HG02870 (cell line): ENCODE measurements around the gene KCNH2.

ENCODE experiments used
- ATAC-seq: cut with Tn5 transposase; IDR thresholded peaks from one replicate; pipeline ENCODE4 v1.9.1; 2021; ENCODE audit warnings: mild to moderate bottlenecking, moderate library complexity; ENCODE audit not compliant: unreplicated experiment

KCNH2 gene

DNA sequence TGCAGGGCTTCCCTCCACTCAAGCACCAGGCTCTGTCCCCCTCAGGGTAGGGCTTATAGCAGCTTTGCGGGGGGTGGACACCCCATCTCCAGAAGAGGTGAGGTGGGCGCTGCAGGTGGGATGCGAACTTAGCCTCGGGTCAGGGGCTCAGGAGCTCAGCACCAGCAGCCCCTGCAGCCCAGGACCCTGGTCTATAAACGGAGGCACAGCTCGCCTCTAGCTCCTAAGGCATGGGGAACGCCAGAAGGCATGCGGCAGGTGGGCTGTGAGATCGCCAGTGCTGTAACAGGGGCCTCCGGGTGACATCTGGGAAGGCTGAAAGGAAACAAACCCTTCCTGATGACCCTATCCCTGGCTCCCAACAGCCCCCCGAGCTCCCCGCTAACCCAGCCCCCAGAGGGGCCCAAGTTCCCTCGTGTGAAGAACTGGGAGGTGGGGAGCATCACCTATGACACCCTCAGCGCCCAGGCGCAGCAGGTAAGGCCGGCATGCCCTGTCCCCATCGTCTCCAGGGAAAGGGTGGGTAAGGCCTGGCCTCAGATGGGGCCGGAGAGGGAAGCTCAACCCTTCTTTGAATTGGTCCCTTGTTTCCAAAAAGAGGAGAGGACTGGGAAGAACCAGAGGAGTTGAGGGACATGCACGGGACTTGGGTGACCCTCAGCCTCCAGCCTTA, 16.9 kb upstream of the KCNH2 start:
- ATAC-seq: no peak

DNA sequence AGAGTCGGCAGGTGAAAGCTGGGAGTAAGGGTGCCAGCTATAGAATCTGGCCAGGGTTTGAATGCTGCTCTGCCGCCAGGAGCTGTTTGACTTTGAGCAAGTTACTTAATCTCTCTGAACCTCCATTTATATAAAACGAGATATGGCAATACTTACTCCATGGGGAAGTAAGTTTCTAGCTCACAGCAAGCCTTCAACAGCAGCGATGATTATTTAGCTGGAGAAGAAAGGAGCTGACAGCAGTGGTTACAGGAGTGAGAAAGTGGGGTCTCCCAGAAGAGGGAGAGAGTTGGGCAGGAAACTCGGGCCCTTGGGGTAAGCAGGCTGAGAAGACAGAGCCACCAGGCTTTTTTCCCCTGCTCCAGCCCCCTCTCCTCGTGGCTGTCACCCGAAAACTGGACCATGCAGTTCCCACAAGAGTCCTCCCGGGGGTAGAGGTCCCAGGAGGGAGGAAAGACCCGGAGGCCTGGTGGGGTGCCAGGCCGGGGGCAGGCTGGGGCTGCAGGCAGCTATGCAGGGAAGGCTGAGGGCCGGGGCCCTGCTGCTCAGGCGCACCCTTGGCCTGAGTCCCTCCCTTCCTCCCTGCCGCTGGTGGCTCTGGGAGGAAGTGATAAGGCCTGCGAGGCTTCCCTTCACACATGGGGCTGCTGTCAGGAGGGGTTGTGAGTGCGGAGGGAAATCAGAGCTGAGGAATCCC, 16.2 kb upstream of the KCNH2 start:
- ATAC-seq: no peak

DNA sequence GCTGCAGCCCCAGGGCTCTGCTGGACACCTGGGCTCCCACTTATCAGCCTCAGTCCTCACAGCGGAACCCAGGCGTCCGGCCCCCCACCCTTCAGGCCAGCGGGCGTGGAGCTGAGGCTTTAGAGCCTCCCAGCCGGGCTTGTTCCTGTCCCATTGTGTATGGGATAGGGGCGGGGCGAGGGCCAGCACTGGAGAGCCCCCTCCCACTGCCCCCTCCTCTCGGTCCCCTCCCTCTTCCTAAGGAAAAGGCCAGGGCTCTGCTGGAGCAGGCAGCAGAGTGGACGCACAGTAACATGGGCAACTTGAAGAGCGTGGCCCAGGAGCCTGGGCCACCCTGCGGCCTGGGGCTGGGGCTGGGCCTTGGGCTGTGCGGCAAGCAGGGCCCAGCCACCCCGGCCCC, 15.4 kb upstream of the KCNH2 start:
- no peak for ATAC-seq

GRCh38 chr7:150992833-150993302, 14.7 kb upstream of the KCNH2 start:
- peak; percentile 50 for ATAC-seq

DNA sequence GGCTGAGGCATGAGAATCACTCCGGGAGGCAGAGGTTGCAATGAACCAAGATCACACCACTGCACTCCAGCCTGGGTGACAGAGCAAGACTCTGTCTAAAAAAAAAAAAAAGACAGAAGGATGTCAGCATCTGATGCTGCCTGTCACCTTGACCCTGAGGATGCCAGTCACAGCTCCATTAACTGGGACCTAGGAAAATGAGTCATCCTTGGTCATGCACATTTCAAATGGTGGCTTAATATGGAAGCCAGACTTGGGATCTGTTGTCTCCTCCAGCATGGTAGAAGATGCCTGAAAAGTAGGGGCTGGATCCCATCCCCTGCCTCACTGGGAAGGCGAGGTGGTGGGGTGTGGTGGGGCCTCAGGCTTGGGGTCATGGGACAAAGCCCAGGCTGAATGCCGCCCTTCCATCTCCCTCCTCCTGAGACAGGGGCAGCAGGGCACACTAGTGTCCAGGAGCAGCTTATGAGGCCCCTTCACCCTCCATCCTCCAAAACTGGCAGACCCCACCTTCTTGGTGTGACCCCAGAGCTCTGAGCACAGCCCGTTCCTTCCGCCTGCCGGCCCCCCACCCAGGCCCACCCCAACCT, 14.0 kb upstream of the KCNH2 start:
- no peak for ATAC-seq

GRCh38 chr7:150990416-150991186, 12.5 kb upstream of the KCNH2 start, which contains the start of gene NOS3:
Gene NOS3 (plus strand): TSS chr7:150991017. CDS start chr7:150993804, 2,787 bp downstream.
- ATAC-seq: no peak

DNA sequence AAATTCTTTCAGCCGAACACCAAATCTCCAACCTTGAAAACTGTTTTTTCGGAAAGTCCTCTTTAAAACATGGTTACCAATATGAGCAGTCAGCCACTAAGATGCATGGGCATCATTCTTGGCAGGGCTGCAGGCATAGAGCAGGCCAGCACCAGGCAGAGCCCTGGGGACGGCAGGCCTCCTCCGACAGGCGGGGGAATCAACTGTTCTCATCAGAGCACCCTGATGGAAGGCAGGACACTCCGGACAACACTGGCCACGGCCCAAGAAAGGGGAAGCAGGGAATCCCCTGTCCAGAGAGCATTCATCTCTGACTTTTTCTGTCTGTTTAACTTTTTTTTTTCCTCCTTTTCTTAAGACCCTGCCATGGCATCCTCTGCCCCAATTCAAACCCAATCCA, 11.3 kb upstream of the KCNH2 start:
- ATAC-seq: no peak

DNA sequence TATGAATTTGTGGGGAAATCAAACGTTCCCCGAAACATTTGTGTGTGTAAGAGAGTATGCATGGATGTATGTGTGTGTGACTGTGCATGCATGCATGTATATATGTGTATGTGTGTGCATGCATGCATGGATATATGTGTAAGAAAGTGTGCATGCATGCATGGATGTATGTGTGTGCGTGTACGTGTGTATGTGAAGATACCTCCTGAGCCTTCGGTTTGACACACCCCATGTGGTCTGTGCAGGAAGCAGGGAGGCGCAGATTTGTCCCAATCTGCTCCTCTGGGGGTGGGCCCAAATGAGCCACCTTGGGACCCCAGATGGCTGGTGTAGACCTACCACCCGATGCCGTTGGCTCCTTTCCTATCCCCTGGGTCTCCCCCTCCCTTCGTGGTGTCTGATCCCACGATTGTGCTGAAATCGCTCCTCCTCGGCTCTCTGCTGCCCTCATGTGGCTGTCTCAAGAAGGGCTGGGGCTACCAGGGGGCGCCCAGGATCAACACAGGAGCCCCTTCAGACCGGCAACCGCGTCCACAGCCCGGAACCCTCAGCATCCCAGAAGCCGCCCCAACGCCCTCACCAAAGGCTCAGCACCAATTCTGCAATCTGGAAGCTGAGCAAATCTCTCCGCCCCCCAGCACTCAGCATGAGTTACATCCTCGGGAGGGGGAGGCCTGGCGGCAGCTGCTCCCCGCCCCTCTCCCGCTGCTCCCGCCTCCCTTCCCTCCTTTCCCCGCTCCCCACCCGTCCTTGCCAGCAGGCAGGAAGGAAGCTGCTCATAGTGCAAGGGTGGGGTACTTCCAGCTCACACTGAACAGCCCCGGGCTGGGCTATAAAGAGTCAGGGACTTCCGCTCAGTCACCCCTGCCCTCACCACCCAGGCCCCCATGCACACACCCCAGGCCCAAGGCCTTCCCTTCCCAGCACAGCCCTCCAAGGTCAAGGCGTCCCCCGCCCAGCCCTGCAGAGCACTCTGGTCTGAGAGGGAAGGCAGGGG, 10.4 kb upstream of the KCNH2 start:
- ATAC-seq: no peak

- no peak for ATAC-seq
These were observed 8.4 kb upstream of the KCNH2 start for GRCh38 chr7:150986556-150986955.

DNA sequence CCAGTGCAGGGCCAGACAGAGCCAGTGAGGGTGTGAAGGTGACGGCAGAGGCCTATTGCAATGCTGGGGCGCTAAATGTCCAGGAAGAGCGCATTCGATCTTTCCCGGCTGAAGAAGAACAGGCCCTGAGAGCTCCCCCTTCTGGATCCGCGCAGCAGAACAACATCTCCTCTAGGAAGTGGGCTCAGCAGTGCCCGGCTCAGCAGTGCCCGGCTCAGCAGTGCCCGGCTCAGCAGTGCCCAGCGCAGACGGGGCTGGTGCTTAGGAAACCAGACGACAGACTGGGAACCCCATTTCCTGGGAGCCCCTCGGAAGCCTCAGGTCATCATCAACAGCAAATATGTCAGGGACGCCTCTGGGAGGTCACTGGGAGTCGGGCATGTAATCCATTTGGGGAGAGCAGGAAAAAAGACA, 8.0 kb upstream of the KCNH2 start:
- no peak for ATAC-seq

DNA sequence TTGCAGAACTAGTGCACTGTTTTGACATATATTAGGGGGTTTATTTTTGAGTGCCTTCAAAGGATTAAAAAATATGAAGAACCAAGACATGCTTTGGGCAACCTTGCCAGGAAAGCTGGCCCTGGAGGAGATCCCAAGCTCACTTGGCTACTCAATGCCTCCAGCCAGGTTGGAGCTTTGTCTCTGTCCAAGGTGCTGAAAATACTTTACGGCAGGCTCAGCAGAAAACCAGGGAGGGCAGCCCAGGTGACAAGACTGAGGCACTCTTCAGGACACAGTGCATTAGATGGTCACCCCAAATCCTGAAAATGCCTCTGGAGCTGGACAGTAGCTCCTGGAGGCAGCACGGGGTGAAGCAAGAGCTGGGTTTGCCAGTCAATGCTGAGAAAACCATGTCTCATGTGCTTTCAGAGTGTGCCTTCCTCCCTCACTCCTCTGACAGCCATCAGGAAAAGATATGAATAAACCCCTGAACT, 5.8 kb upstream of the KCNH2 start:
- no peak for ATAC-seq

DNA sequence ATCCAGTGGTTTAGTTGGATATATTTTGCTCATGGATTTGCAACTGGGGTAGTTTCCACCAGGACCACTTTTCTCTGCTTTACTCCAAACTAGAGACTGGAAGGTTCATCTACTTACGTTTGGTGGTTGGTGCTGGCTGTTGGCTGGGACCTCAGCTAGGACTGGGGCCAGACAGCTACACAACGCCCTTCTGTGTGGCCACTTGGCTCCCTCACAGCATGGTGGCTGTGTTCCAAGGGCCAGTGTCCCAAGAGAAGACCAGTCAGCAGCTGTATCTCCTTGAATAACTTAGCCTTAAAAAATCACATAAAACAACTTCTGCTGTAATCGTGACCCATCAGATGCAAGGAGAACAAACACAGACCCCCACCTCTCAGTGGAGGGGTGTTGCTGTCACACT, 4.2 kb upstream of the KCNH2 start:
- ATAC-seq: no peak

DNA sequence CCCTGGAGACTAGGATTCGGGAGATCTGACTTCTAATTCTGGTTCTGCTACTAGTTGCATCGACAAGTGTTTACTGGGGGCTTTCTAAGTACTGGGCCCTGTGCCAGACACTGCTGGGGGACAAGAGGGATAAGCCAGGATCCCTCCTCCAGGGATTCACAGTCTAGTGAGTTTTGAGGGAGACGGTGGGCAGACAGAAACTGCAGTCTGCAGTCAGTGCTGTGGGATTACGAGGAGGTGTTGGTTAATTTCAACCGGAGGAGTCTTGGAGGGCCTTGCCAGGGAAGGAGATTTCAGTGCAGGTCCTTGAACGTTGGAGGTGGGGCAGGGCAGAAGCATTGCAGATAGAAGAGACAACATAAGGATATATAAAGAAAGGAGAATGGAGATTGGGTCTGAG, 3.5 kb upstream of the KCNH2 start:
- no peak for ATAC-seq

DNA sequence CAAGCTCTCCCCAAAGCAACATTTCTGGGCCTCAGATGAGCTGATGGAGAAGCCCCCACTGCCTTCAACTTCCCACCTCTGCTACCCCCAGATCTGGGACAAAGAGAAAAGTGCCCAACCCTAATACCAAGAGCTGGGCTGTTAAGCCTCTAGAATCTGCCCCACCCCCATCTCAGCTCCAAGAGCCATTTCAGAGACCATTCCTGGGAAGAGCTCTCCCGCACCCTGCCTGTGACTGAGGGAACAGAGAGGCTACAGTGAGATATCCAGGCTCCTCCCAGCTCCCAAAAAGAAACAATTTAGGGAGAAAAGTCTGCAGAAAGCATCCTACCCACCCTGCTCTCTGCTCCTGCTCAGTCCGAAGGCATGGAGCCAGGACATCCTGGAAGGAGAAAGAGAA, 2.5 kb upstream of the KCNH2 start:
- ATAC-seq: no peak

- ATAC-seq: no peak
These were observed 1.7 kb upstream of the KCNH2 start for GRCh38 chr7:150979713-150980390.

GRCh38 chr7:150977382-150978125, 567 bp downstream of the KCNH2 start:
- no peak for ATAC-seq

DNA sequence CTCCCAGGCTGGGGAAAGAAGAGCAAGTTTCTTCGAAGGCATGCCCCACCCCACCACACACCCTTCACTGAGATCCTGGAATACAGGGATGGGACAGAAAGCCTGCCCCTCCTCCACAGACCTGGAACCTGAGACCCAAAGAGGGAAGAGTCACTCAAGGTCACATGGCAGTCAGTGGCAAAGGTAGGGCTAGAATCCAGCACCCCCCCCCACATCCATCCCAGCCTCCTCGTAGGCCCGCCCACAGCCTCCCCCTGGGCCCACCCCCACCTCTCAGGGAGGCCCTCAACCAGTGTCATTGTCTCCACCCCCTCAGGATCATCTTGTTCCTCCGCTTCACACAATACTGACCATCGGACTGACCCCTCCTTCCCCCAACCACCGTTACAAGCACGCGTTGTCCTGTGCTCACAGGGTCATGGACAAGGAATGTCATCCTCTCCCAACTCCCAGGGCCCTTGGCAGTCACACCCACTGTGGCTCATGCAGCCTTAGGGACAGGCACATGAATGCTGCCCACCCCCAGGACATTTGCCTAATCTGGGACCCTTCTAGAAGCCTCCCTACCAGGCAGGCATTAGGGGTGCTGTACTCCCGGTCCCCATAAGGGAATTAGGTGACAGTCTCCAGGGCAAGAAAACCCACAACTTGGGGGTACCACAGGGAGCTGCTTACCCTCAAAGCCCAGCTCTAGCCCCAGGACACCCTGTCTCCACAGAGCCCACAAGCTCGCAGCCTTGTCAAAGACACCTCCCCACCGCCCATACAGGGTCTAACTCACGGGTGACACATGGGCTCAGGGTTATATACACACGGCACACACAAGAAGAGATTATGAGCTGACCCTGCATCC, 1.4 kb downstream of the KCNH2 start:
- ATAC-seq: no peak
